ENCODE results near the gene OR2H1. TPM values are rescaled to one million over a fixed set of nuclear protein-coding genes. Genes with fewer than 3 reads are reported as not detected.

The OR2H1 gene
- total RNA-seq, result not detected in 2 replicates

DNA sequence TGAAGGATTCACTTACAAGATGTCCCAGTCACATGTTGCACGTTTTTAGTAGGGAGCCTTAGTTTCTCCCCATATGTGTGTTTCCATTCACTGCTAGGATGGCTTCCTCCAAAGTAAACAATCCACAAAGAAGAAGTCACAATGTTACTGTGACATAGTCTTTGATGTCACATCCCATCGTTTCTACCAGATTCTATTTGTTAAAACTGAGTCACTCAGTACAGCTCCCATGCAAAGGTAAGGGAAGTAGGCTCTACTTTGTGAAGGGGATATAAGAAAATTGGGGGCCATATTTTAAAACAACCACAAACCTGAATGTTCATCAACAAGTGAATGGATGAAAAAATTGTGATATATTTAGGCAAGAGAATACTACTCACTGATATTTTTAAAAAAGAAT lies at the start of gene OR2H1, which contains the start of gene OR11A1:
Gene OR2H1 (plus strand): TSS at position 185 of the 400 bp plus-strand sequence. CDS start 4,615 bp downstream, outside the sequence.
Gene OR11A1 (minus strand): TSS at position 101 of the 400 bp plus-strand sequence. CDS start 29,430 bp downstream, outside the sequence.

DNA sequence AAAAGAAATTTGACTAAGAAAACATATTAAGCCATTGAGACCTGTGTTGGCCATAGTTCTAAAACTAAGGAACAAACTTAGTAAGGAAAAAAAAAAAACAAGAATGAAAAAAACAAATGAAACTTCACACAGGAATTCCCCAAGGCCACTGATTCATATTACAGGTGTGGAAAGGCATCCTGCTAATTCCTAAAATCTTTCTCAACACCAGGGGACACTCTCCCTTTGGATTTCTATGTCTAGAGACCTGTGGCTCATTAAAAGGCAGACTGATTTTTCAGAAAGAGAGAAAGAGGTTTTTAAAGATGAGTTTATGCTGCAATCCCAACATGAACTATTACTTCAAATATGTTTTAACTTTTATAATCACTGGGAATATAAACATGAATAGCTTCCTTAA lies 42.4 kb upstream of the OR2H1 start, which contains the start of gene OR12D1:
Gene OR12D1 (plus strand): TSS at position 341 of the 400 bp plus-strand sequence.

GRCh38 chr6:29439006-29439405 lies 17.9 kb upstream of the OR2H1 start, which contains the start of gene OR10C1:
Gene OR10C1, plus strand, starts transcription at chr6:29439306. Its CDS starts 710 bp downstream, at chr6:29440016.

GRCh38 chr6:29487660-29488059 lies 30.7 kb downstream of the OR2H1 start, which contains the start of gene MAS1L:
Gene MAS1L, minus strand, starts transcription at chr6:29487956. Its CDS starts 54 bp downstream, at chr6:29487902.

Other genes with a start within 250 kb of the OR2H1 start
- not detected in 2 replicates for gene OR14J1, start 155.5 kb upstream of the OR2H1 start, total RNA-seq
- not detected in 2 replicates for gene OR5V1, start 88.3 kb upstream of the OR2H1 start, total RNA-seq
- not detected in 2 replicates for gene OR12D3, start 81.9 kb upstream of the OR2H1 start, total RNA-seq
- gene OR12D2, start 61.5 kb upstream of the OR2H1 start, total RNA-seq, result not detected in 2 replicates
- not detected in 2 replicates for gene OR12D1, start 42.2 kb upstream of the OR2H1 start, total RNA-seq
- gene OR10C1, start 17.8 kb upstream of the OR2H1 start, total RNA-seq, result not detected in 2 replicates
- not detected in 2 replicates for gene OR11A1, start 84 bp upstream of the OR2H1 start, total RNA-seq
- not detected in 2 replicates for gene MAS1L, start 30.8 kb downstream of the OR2H1 start, total RNA-seq
- not detected in 2 replicates for gene UBD, start 102.6 kb downstream of the OR2H1 start, total RNA-seq
- gene OR2H2, start 128.0 kb downstream of the OR2H1 start, total RNA-seq, result not detected in 2 replicates
- 10.4 and 17.1 TPM in 2 replicates for gene GABBR1, start 176.0 kb downstream of the OR2H1 start, total RNA-seq
- gene MOG, start 199.9 kb downstream of the OR2H1 start, total RNA-seq, result not detected in 2 replicates
- gene ZFP57, start 224.0 kb downstream of the OR2H1 start, total RNA-seq, result not detected in 2 replicates